M059J (cell line): ENCODE measurements around the gene OGFRL1. TPM values are rescaled to one million over a fixed set of nuclear protein-coding genes. Genes with fewer than 3 reads are reported as not detected.

ENCODE experiments used
- DNase-seq: peaks from one replicate; pipeline ENCODE4 v3.0.0-alpha.2; 2012; ENCODE audit warnings: low read depth
- total RNA-seq: library from RNA; depleted of rRNA; stranded (reverse); fragments of >200 nt; shearing (Covaris generic); gene quantifications from 2 replicates; pipeline ENCODE4 v1.2.3, GENCODE V29; 2014

OGFRL1 gene
- total RNA-seq, 1 experiment from 2014 or later = 27.6 TPM

GRCh38 chr6:71284785-71285184 is 3.8 kb upstream of the OGFRL1 start:
- DNase-seq = no peak

- DNase-seq = peak; percentile 55
These were observed 1.6 kb upstream of the OGFRL1 start for GRCh38 chr6:71287038-71287437.

DNA sequence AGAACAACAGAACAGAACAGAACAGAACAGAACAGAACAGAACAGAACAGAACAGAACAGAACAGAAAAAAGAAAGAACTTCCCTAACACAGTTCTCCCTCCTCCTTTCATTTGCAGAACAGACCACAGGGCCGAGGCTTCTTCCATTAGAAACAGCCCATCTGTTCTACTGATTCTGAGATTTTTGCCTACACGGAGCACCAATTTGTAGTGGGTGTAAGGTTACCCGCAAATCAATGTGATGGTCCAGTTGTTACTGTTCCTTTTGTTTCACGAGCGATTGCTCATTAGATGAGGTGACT is 734 bp upstream of the OGFRL1 start:
- no peak for DNase-seq

DNA sequence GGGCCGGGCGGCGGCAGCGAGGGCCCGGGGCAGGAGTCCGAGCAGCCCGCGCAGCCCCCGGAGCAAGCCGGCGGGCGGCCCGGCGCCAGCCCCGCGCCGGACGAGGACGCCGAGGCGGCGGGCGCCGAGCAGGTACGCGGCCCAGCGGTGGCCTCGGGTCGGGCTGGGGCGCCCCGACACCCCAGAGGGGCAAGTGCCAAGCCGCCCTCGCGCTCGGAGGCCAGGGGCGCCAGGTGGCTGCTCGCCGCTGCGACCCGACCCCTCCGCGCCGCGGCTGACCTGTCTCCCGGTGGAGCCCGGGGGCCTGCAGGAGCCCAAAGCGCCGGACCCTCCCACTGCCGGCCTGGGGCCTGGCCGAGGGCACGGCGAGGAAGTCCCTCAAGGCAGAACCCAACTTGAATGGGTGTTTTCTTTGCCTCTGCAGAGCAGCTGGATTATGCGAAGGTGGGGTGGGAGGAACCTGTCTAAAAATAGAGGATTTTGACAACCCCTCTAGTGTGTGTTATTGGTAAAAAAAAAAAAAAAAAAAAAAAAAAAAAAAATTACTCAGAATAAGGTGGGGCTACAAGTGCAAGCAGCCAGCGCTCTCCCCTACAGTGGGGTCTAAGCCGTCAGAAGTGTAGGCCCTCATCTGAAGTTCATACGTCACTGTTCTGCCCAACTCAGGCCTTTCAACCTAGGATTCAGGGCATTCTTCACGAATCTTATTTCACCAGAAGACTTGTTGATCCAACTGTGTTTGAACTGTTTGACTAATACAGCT is 609 bp downstream of the OGFRL1 start:
- DNase-seq = peak; percentile 44

DNA sequence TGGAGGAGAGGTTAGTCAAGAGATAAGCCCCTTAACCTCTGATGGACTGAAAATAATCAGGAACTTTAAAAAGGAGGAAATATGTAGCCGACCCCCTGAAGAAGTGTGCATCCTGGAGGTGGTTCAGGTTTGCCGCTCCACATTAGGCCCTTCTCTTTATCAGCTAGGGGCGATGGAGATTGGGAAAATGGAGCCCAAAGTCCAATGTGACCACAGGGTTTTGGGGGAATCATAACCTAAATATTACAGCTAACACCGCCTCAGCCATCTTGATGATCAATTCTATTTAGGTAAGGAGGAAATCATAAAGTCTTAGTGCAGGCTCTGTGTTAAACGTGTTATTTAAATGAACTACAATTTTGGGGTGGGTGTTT is 1.2 kb downstream of the OGFRL1 start:
- no peak for DNase-seq

DNA sequence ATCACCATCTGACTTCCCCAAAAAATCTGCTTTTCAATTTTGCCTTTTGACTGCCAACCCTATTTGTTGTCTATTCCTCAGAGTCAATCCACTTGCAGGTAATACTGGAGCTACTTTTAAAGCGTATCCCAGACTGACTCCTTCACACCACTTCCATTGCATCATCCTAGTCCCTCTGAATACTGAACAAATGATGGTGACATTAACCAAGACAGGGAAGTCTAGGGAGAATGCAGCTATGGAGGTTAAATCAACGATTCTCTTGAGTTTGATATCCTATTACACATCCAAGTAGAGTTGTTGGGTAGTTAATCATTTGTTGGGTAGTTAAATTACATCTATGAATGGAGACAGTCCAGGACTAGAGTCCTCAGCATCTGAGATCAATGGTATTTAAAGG is 2.0 kb downstream of the OGFRL1 start:
- DNase-seq = peak; percentile 26

DNA sequence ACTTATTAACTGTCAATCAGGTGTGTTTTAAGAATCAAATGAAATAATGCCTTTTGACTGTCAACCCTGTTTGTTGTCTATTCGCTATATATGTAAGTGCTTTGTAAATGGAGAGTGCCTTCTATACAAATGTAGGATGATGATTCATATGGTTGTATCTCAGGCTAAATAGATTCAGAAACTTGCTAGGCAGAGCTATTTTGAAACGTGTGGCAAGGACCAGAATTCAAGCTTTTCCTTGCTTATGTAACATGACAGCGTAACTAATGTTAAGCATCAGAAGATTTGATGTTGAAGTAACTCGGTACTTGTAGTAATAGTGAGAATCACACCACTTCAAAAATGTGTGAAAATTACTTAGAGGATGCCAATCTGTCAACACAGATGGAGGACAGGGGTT is 3.4 kb downstream of the OGFRL1 start:
- DNase-seq = peak; percentile 7

- peak; percentile 100 for DNase-seq
These were observed 5.5 kb downstream of the OGFRL1 start for GRCh38 chr6:71294121-71294523.

DNA sequence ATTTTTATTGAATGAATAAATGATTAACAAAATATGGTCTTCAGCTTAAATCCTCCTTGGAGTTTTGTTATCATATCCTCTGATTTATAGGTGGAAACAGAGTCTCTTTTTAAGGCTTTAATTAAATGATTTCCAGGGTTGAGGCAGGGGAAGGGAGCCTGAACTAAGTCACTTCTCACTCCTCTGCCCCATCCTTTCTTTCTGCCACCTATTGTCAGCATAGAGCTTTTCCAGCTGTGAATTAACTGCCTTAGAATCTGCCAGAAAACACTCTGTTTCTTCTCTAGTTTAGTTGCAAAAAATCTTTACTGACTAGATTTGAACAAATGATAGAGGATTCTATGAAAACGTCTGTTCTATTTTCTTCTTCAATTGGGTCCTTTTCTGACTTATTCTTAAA is 9.8 kb downstream of the OGFRL1 start:
- DNase-seq = no peak

- peak; percentile 34 for DNase-seq
These were observed 11.2 kb downstream of the OGFRL1 start for GRCh38 chr6:71299541-71300470.

GRCh38 chr6:71300561-71301168 is 12.1 kb downstream of the OGFRL1 start:
- no peak for DNase-seq

DNA sequence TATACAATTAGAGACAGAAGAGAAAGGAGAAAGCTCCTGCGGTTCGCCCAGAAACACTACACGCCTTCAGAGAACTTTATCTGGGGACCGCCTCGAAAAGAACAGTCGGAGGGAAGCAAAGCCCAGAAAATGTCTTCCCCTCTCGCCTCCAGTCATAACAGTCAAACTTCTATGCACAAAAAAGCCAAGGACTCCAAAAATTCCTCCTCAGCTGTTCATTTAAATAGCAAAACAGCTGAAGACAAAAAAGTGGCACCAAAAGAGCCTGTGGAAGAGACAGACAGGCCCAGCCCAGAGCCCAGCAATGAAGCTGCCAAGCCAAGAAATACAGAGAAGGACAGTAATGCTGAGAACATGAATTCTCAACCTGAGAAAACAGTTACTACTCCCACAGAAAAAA is 12.9 kb downstream of the OGFRL1 start:
- no peak for DNase-seq

DNA sequence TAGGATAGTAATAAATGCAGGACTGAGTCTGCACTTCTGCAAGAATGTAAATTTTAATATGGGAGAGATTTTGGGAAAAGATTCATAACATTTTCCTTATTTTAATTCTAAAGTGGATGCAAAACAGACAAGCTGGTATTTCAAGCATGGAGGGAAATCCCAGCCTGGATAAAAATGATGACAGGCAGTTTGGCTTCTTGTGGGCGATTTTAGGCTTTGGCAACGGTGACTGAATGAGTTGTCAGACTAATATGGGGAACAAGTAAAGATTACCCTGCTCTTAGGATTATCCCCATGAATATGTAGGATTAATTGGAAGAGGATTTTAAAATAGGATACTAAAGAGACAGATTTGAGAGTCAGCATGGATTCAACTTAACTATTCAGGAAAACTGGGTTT is 21.0 kb downstream of the OGFRL1 start:
- no peak for DNase-seq

GRCh38 chr6:71310261-71310660 is 21.6 kb downstream of the OGFRL1 start:
- DNase-seq = no peak

DNA sequence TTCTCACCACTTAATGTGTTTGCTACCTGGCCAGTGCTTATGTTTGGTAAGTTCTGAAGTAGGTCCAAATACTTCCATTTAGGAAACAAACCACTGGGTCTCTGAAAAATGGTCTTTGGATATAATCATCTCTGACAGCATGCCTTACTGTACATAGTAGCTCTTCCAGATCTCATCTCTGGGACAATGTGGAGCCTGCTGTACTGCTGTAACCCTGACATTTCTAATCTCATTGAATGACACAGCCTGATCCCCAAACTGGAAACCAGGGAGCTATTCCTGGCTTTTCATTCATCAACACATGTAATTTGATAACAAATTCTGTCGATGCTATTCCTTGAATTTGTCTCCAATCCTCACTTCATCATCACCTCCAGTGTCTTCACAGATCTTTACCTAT is 23.5 kb downstream of the OGFRL1 start:
- no peak for DNase-seq

DNA sequence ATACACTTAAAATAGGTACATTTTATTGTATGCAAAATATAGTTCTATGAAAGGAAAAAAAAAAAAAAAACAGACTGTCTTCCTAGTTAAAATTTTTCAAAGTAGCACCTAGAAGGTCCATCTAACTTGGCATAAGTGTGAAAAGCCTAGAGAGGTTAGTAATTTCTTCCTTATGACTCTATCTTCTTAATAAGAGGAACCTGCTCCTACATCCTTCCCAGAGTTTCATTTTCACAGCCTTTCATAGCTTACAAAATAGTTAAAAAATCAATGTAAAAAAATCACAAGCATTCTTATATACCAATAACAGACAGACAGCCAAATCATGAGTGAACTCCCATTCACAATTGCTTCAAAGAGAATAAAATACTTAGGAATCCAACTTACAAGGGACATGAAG is 28.8 kb downstream of the OGFRL1 start:
- DNase-seq = no peak

GRCh38 chr6:71320041-71320440 is 31.4 kb downstream of the OGFRL1 start:
- no peak for DNase-seq

GRCh38 chr6:71321314-71321713 is 32.7 kb downstream of the OGFRL1 start:
- peak; percentile 38 for DNase-seq

DNA sequence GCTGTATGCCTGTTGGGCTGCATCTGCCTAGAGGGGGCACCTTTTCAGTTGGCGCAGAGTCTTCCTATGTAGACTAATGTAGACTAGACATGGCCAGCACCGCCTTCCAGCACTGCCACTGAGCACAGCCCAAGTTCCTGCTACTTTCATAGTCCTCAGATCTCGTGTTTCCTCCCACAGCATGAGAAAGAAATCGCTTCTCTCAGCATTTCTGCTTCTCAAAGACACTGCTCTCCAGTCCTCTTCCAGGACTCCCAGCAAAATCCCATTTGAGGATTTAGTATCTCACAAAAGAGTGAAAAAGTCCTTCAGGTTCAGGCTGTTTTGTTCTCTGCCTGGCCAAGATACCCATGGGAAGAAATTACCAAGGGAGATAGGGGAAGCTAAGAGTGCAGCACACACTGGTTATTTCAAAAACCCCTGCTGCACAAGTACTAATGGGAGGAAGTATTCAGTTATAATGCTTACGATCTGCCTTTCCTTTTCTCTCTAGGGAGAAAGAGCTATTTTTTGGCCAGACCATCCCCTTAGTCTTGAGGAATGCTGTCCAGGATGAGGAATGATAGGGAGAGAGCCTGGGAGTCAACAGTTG is 35.7 kb downstream of the OGFRL1 start:
- no peak for DNase-seq

GRCh38 chr6:71326611-71327010 is 38.0 kb downstream of the OGFRL1 start:
- peak; percentile 47 for DNase-seq

DNA sequence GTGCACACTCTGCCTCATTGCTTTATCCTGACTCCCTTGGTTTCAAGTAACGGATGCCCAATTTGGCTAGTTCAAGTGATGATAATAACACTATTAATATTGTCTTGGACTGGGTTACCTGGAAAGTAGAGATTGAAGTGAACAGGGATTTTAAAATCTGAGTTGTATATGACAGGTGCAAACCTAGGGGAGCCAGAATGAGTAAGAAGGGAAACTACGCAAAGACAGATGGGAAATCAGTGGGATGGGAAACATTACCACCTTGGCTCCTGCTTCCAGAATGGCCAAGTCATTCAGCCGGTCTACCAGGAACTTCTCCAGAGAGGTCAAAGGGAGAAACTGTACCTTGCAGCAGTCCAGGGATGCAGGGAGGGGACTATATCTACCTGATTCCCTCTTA is 41.9 kb downstream of the OGFRL1 start:
- no peak for DNase-seq

DNA sequence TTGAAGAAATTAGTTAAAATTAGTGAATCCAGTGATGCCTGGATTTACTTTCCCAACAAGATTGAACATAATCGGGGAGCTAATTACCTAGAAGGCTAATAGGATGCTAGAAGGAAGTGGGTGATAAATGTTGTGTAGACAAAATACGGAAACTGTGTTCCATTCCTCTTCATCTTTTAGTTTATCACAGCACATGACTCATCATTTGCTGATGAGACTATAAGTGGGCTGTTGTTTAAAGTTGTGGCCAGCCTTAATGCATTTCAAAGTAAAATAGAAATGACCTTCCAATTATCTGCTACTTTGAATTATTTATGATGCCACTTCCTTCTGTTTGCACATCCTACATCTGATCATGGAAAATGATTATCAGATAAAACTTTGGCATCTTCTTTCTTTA is 43.4 kb downstream of the OGFRL1 start:
- peak; percentile 40 for DNase-seq
